ENCODE measurements around the gene ARL8B. TPM values are rescaled to one million over a fixed set of nuclear protein-coding genes. Genes with fewer than 3 reads are reported as not detected.
"Not testable (repeated sequence)": the region's sequence is repeated elsewhere in the genome, so short reads cannot be mapped to it uniquely, and the experiment has no call there.

The ARL8B gene
- total RNA-seq, 1 experiment from 2014 or later, result 51.8 TPM

DNA sequence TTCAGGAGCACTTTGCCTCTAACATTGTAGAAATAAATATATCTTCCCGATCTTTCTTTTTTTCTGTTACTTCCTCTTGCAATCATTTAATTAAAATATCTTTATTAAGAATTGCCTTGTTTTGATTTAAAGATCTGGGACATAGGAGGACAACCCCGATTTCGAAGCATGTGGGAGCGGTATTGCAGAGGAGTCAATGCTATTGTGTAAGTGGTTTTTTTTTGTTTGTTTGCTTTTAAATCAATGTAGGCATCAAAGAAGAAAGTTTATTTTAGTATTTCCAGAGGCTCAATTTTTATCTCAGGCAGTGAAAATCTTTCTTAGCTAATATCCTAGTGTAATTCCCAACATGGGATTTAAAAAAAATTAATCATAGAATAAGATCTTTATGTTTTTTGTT, 49.9 kb downstream of the ARL8B start:
- ChIA-PET CTCF (no interaction called here), POLR2A (no interaction called here)
- ATAC-seq (no peak), DNase-seq (ENCODE audit: low read depth, low spot score) (no peak)
- Histone ChIP-seq H3K36me3 (ENCODE audit: control insufficient read depth, insufficient read depth, low read length) (peaks cover 10% of the 10 kb centered on the region; the same call in 1 of the 2 replicates), H3K27ac (ENCODE audit: low read length) (no peak overlapping the region), H3K4me1 (ENCODE audit: control insufficient read depth, insufficient read depth, low read length) (no peaks in the 10 kb centered on the region; the same call in 1 of the 2 replicates), H3K4me3 (ENCODE audit: low read depth in 2 of 2, low read length in 2 of 2) (no peak overlapping the region), H3K9me3 (ENCODE audit: control insufficient read depth, insufficient read depth, low read depth, low read length) (no peaks in the 10 kb centered on the region), H3K27me3 (ENCODE audit: control insufficient read depth, insufficient read depth, low read length) (no peaks in the 10 kb centered on the region)
- intact Hi-C loops (cut with micrococcal nuclease; ENCODE audit: unreplicated experiment) (no loop called here), in situ Hi-C loops (cut with HindIII; ENCODE audit: low pct_unique_long_range_greater_than_20kb, low sequenced_read_pairs) (no loop called here)
- BruUV-seq (replicated peaks), result no TSS peak
- TF ChIP-seq, protein P1, sequence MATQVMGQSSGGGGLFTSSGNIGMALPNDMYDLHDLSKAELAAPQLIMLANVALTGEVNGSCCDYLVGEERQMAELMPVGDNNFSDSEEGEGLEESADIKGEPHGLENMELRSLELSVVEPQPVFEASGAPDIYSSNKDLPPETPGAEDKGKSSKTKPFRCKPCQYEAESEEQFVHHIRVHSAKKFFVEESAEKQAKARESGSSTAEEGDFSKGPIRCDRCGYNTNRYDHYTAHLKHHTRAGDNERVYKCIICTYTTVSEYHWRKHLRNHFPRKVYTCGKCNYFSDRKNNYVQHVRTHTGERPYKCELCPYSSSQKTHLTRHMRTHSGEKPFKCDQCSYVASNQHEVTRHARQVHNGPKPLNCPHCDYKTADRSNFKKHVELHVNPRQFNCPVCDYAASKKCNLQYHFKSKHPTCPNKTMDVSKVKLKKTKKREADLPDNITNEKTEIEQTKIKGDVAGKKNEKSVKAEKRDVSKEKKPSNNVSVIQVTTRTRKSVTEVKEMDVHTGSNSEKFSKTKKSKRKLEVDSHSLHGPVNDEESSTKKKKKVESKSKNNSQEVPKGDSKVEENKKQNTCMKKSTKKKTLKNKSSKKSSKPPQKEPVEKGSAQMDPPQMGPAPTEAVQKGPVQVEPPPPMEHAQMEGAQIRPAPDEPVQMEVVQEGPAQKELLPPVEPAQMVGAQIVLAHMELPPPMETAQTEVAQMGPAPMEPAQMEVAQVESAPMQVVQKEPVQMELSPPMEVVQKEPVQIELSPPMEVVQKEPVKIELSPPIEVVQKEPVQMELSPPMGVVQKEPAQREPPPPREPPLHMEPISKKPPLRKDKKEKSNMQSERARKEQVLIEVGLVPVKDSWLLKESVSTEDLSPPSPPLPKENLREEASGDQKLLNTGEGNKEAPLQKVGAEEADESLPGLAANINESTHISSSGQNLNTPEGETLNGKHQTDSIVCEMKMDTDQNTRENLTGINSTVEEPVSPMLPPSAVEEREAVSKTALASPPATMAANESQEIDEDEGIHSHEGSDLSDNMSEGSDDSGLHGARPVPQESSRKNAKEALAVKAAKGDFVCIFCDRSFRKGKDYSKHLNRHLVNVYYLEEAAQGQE (IDR thresholded peaks at IDR 0.05; ENCODE audit: insufficient read depth in 1 of 2, low read depth in 2 of 2, low read length in 1 of 2), result no peak
- TF ChIP-seq POLR2AphosphoS5 (IDR thresholded peaks at IDR 0.05; ENCODE audit: low read depth, low read length) (no peak), SIN3A (IDR thresholded peaks at IDR 0.05; ENCODE audit: borderline replicate concordance, insufficient read depth, low read depth, low read length) (no peak)
- TF ChIP-seq, protein P2, sequence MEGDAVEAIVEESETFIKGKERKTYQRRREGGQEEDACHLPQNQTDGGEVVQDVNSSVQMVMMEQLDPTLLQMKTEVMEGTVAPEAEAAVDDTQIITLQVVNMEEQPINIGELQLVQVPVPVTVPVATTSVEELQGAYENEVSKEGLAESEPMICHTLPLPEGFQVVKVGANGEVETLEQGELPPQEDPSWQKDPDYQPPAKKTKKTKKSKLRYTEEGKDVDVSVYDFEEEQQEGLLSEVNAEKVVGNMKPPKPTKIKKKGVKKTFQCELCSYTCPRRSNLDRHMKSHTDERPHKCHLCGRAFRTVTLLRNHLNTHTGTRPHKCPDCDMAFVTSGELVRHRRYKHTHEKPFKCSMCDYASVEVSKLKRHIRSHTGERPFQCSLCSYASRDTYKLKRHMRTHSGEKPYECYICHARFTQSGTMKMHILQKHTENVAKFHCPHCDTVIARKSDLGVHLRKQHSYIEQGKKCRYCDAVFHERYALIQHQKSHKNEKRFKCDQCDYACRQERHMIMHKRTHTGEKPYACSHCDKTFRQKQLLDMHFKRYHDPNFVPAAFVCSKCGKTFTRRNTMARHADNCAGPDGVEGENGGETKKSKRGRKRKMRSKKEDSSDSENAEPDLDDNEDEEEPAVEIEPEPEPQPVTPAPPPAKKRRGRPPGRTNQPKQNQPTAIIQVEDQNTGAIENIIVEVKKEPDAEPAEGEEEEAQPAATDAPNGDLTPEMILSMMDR (IDR thresholded peaks at IDR 0.05), result no peak

DNA sequence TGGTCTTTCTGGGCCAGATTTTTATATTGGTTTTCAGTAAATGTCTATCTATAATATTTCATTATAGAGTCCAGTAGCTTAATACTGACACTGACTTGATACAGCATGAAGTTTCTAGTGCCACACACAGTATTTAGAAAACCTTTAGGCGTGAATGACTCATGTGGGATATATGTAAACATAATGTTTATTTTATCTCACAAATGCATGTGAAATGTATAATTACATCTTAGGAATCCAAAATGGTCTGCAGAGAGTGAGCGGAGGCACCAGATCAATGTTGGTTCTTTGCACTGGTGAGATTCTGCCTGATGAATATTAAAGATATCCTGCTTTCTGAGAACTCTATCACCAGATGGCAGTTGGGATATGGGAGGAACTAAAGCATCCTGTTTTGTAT, 56.9 kb downstream of the ARL8B start:
- peak; percentile 60; the same call in 1 of the 2 replicates for ATAC-seq
- CTCF ChIA-PET; in situ Hi-C loops (cut with HindIII; ENCODE audit: low pct_unique_long_range_greater_than_20kb, low sequenced_read_pairs); DNase-seq (ENCODE audit: low read depth, low spot score); intact Hi-C loops (cut with micrococcal nuclease; ENCODE audit: unreplicated experiment); H3K9me3 ChIP-seq (ENCODE audit: control insufficient read depth, insufficient read depth, low read depth, low read length); H3K27me3 ChIP-seq (ENCODE audit: control insufficient read depth, insufficient read depth, low read length); POLR2A ChIA-PET; BruUV-seq (replicated peaks); H3K4me1 ChIP-seq (ENCODE audit: control insufficient read depth, insufficient read depth, low read length); H3K27ac ChIP-seq (ENCODE audit: low read length); H3K4me3 ChIP-seq (ENCODE audit: low read depth in 2 of 2, low read length in 2 of 2): not testable (repeated sequence)
- H3K36me3 ChIP-seq (ENCODE audit: control insufficient read depth, insufficient read depth, low read length), result peaks cover 15% of the 10 kb centered on the region

DNA sequence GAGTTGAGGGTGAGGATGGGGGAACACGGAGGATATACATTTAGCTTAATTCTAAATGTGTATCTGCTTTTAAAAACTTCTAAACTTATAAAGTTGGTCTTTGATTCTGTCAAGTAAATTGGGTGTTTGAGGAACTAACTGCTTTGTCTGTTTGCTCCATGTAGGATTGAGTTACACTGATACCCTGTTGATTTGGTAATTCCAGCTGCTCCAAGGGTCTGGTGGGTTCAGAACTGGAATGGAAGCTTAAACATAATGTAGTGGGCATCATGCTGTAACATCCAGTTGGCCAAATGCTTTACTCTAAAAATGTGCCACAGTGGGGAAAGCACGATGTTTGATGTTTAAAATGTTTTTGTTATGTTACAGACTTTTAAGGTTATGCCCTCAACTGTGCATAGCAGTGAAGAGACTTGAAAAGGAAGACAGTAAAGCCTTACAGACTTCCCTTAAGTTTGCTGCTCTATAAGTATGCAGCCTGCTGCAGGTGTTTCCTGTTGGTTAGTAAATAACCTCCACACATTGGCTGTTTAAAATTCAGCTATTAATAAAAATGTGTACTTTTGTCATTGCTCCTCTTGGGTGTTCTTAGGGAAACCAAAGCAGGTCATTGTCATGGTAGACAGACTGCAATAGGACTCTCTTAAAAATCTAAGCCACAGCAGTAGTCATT, 59.5 kb downstream of the ARL8B start:
- Histone ChIP-seq H3K4me3 (ENCODE audit: low read depth in 2 of 2, low read length in 2 of 2) (no peak overlapping the region), H3K4me1 (ENCODE audit: control insufficient read depth, insufficient read depth, low read length) (peaks cover 5% of the 10 kb centered on the region; the same call in 1 of the 2 replicates), H3K27ac (ENCODE audit: low read length) (no peak overlapping the region), H3K36me3 (ENCODE audit: control insufficient read depth, insufficient read depth, low read length) (peaks cover 13% of the 10 kb centered on the region), H3K9me3 (ENCODE audit: control insufficient read depth, insufficient read depth, low read depth, low read length) (no peaks in the 10 kb centered on the region), H3K27me3 (ENCODE audit: control insufficient read depth, insufficient read depth, low read length) (no peaks in the 10 kb centered on the region)
- intact Hi-C loops (cut with micrococcal nuclease; ENCODE audit: unreplicated experiment), result loop anchor here (10.0 kb wide), 1 partner anchor 57 kb away; the partner anchor contains the start of gene ARL8B
- no TSS peak for BruUV-seq (replicated peaks)
- in situ Hi-C loops (cut with HindIII; ENCODE audit: low pct_unique_long_range_greater_than_20kb, low sequenced_read_pairs), result no loop called here
- TF ChIP-seq, protein P1 (IDR thresholded peaks at IDR 0.05; ENCODE audit: insufficient read depth in 1 of 2, low read depth in 2 of 2, low read length in 1 of 2), result no peak
- TF ChIP-seq POLR2AphosphoS5 (IDR thresholded peaks at IDR 0.05; ENCODE audit: low read depth, low read length) (no peak), TCF7L2 (IDR thresholded peaks at IDR 0.05; ENCODE audit: low read depth, low read length) (no peak), SIN3A (IDR thresholded peaks at IDR 0.05; ENCODE audit: borderline replicate concordance, insufficient read depth, low read depth, low read length) (no peak)
- TF ChIP-seq, protein P2 (IDR thresholded peaks at IDR 0.05), result no peak
- CTCF ChIA-PET, result no interaction called here
- ATAC-seq (no peak), DNase-seq (ENCODE audit: low read depth, low spot score) (no peak)
- POLR2A ChIA-PET, result no interaction called here
